Liver (tissue), 3 donors: ENCODE results near the gene ERN2.

Experiments
- CTCF ChIP-seq: fragments of 150-350 bp; IDR thresholded peaks from 2 replicates; pipeline ENCODE4 v1.5.1; 2017; ENCODE audit warnings: improper control_type of control experiment, low read depth, low read length; ENCODE audit not compliant: missing input control
- EGR1 ChIP-seq, 2 donors: IDR thresholded peaks; 2 replicates each; pipeline ENCODE4 v1.6.1; 2016 to 2018; ENCODE audit warnings: antibody characterized with exemption in 2 of 2, low read depth in 2 of 2
- NR2F2 ChIP-seq: IDR thresholded peaks from 2 replicates; pipeline ENCODE4 v1.6.1; 2016; ENCODE audit warnings: antibody characterized with exemption
- RAD21 ChIP-seq, 2 donors: IDR thresholded peaks; 2 replicates each; pipeline ENCODE4 v1.6.1; 2016; ENCODE audit warnings: antibody characterized with exemption in 2 of 2, mild to moderate bottlenecking in 2 of 2
- REST ChIP-seq: IDR thresholded peaks from 2 replicates; pipeline ENCODE4 v1.6.1; 2016; ENCODE audit warnings: antibody characterized with exemption, mild to moderate bottlenecking
- TAF1 ChIP-seq: conservative IDR thresholded peaks from 2 replicates; pipeline ENCODE4 v1.6.1; 2016; ENCODE audit warnings: antibody characterized with exemption, mild to moderate bottlenecking
- TF ChIP-seq, protein P1 (sequence below): IDR thresholded peaks from 2 replicates; pipeline ENCODE4 v1.6.1; 2016; ENCODE audit warnings: antibody characterized with exemption
- TF ChIP-seq, protein P2 (sequence below): IDR thresholded peaks from 2 replicates; pipeline ENCODE4 v1.6.1; 2016; ENCODE audit warnings: antibody characterized with exemption
- donor health status: healthy.
- donor health status: healthy.

GRCh38 chr16:23729503-23730424, 16.7 kb upstream of the ERN2 start:
- TF ChIP-seq CTCF (no peak), RAD21 (IDR thresholded peaks at IDR 0.05) (no peak), TAF1 (no peak), REST (no peak), EGR1 (IDR thresholded peaks at IDR 0.05; ENCODE audit: low read depth in 2 of 2) (no peak), NR2F2 (no peak)
- TF ChIP-seq, protein P1, sequence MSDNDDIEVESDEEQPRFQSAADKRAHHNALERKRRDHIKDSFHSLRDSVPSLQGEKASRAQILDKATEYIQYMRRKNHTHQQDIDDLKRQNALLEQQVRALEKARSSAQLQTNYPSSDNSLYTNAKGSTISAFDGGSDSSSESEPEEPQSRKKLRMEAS, result no peak
- TF ChIP-seq, protein P2, sequence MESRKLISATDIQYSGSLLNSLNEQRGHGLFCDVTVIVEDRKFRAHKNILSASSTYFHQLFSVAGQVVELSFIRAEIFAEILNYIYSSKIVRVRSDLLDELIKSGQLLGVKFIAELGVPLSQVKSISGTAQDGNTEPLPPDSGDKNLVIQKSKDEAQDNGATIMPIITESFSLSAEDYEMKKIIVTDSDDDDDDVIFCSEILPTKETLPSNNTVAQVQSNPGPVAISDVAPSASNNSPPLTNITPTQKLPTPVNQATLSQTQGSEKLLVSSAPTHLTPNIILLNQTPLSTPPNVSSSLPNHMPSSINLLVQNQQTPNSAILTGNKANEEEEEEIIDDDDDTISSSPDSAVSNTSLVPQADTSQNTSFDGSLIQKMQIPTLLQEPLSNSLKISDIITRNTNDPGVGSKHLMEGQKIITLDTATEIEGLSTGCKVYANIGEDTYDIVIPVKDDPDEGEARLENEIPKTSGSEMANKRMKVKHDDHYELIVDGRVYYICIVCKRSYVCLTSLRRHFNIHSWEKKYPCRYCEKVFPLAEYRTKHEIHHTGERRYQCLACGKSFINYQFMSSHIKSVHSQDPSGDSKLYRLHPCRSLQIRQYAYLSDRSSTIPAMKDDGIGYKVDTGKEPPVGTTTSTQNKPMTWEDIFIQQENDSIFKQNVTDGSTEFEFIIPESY, result no peak
